Vagina (tissue), 2 donors: ENCODE results near the gene ERCC6L.

Source experiments
- CTCF ChIP-seq, 3 experiments: fragments of 450-650 bp in 2 of 3; fragments of 200-600 bp in 1 of 3; sonication (generic) in 1 of 3; IDR thresholded peaks; one replicate each; pipeline ENCODE4 v1.5.1; 2017 to 2019; ENCODE audit warnings: antibody characterized with exemption in 3 of 3, mild to moderate bottlenecking in 2 of 3, moderate library complexity in 2 of 3
- POLR2A ChIP-seq, 2 donors: fragments of 450-650 bp; IDR thresholded peaks; one replicate each; pipeline ENCODE4 v1.6.1; 2017; ENCODE audit warnings: antibody characterized with exemption in 2 of 2, mild to moderate bottlenecking in 2 of 2, moderate library complexity in 2 of 2

GRCh38 chrX:72273718-72274117 lies 34.9 kb upstream of the ERCC6L start:
- TF ChIP-seq CTCF (IDR thresholded peaks at IDR 0.05) (no peak), POLR2A (IDR thresholded peaks at IDR 0.05) (no peak)
